HepG2 (cell line): ENCODE data around the gene MYO1C. TPM values are rescaled to one million over a fixed set of nuclear protein-coding genes. Genes with fewer than 3 reads are reported as not detected.

Experiments used
- BRCA1 ChIP-seq: sonication (generic); formaldehyde crosslinking; IDR thresholded peaks from 2 replicates; pipeline ENCODE4 v1.4.0; 2020; ENCODE audit warnings: missing genetic modification reagents
- DNMT1 ChIP-seq: sonication (generic); formaldehyde crosslinking; IDR thresholded peaks from 2 replicates; pipeline ENCODE4 v1.5.1; 2020; ENCODE audit warnings: mild to moderate bottlenecking, missing genetic modification reagents
- GABPA ChIP-seq, 2 experiments: IDR thresholded peaks; 2 replicates each; pipeline ENCODE4 v1.6.1; 2011 to 2016; ENCODE audit warnings: low read depth in 2 of 2, low read length in 1 of 2, missing biosample characterization in 1 of 2, missing genetic modification characterization in 1 of 2
- NR3C1 ChIP-seq: sonication (generic); formaldehyde crosslinking; IDR thresholded peaks from 2 replicates; pipeline ENCODE4 v1.4.0; 2020; ENCODE audit warnings: missing genetic modification reagents
- PHF8 ChIP-seq: sonication (generic); formaldehyde crosslinking; IDR thresholded peaks from 2 replicates; pipeline ENCODE4 v1.5.0; 2020; ENCODE audit warnings: missing genetic modification reagents
- POLR2G ChIP-seq: fragments of 200-400 bp; formaldehyde crosslinking; IDR thresholded peaks from 2 replicates; pipeline ENCODE4 v1.6.1; 2018; ENCODE audit warnings: mild to moderate bottlenecking, low read depth, low read length, moderate library complexity
- ZFP36 ChIP-seq: fragments of 150-350 bp; IDR thresholded peaks from 2 replicates; pipeline ENCODE4 v1.6.1; 2018; ENCODE audit warnings: borderline replicate concordance, low read length, low read depth; ENCODE audit not compliant: partially characterized antibody
- ZFP36L1 ChIP-seq: sonication (generic); formaldehyde crosslinking; IDR thresholded peaks from 2 replicates; pipeline ENCODE4 v1.8.0; 2022; ENCODE audit warnings: mild to moderate bottlenecking, missing genetic modification reagents, moderate library complexity
- ZNF326 ChIP-seq: sonication (generic); formaldehyde crosslinking; IDR thresholded peaks from 2 replicates; pipeline ENCODE4 v1.4.0; 2020; ENCODE audit warnings: missing genetic modification reagents, borderline replicate concordance
- ZNF354B ChIP-seq: sonication (generic); formaldehyde crosslinking; IDR thresholded peaks from 2 replicates; pipeline ENCODE4 v1.8.0; 2022; ENCODE audit warnings: mild to moderate bottlenecking, missing genetic modification reagents
- ZNF484 ChIP-seq: sonication (generic); formaldehyde crosslinking; IDR thresholded peaks from 2 replicates; pipeline ENCODE4 v1.5.1; 2020; ENCODE audit warnings: mild to moderate bottlenecking, low read depth, missing genetic modification reagents, borderline replicate concordance
- ZNF788 ChIP-seq: sonication (generic); formaldehyde crosslinking; IDR thresholded peaks from 2 replicates; pipeline ENCODE4 v1.5.0; 2020; ENCODE audit warnings: mild to moderate bottlenecking, missing genetic modification reagents, borderline replicate concordance
- polyA plus RNA-seq, 8 experiments: library from polyadenylated mRNA; depleted of rRNA in 3 of 8; stranded (reverse) in 7 of 8; unstranded in 1 of 8; fragments of >200 nt; fragmentation: Illumina TruSeq in 4 of 8; extraction: Trizol in 4 of 8; gene quantifications; 2 replicates each; pipeline versions ENCODE4 v1.2.1 to v1.2.3, GENCODE V29; 2011 to 2016; ENCODE audit warnings: low read depth in 4 of 8, missing spikeins in 1 of 8, mixed read lengths in 1 of 8; ENCODE audit not compliant: insufficient read depth in 1 of 8
- total RNA-seq, 5 experiments: library from RNA; depleted of rRNA; stranded (reverse); fragments of >200 nt; fragmentation: Illumina TruSeq; extraction: Trizol; gene quantifications; 2 replicates each; pipeline ENCODE4 v1.2.3, GENCODE V29; 2016; ENCODE audit warnings: low read depth in 1 of 5
- TF ChIP-seq, protein P1 (sequence below): sonication (generic); formaldehyde crosslinking; IDR thresholded peaks from 2 replicates; pipeline ENCODE4 v1.9.0; 2021; ENCODE audit warnings: missing genetic modification reagents, borderline replicate concordance
- TF ChIP-seq, protein P2 (sequence below): sonication (generic); formaldehyde crosslinking; IDR thresholded peaks from 2 replicates; pipeline ENCODE4; 2020; ENCODE audit warnings: missing genetic modification reagents, mild to moderate bottlenecking, borderline replicate concordance
- TF ChIP-seq, protein P3 (sequence below): sonication (generic); formaldehyde crosslinking; IDR thresholded peaks from 2 replicates; pipeline ENCODE4 v1.4.0; 2020; ENCODE audit warnings: missing genetic modification reagents
- TF ChIP-seq, protein P4 (sequence below): sonication (generic); formaldehyde crosslinking; IDR thresholded peaks from 2 replicates; pipeline ENCODE4 v1.4.0; 2020; ENCODE audit warnings: low read depth, mild to moderate bottlenecking, missing genetic modification reagents
- TF ChIP-seq, protein P5 (sequence below): sonication (generic); formaldehyde crosslinking; IDR thresholded peaks from 2 replicates; pipeline ENCODE4 v1.8.0; 2022; ENCODE audit warnings: mild to moderate bottlenecking, missing genetic modification reagents
- TF ChIP-seq, protein P6 (sequence below): sonication (generic); formaldehyde crosslinking; IDR thresholded peaks from 2 replicates; pipeline ENCODE4 v1.5.0; 2020; ENCODE audit warnings: mild to moderate bottlenecking, low read depth, missing genetic modification reagents, borderline replicate concordance

The MYO1C gene
- total and polyA plus RNA-seq, 2 of the 13 experiments (the other 11 are each of a cell fraction or from before 2014, with no cell fraction given): 22.7 to 40.8 TPM

DNA sequence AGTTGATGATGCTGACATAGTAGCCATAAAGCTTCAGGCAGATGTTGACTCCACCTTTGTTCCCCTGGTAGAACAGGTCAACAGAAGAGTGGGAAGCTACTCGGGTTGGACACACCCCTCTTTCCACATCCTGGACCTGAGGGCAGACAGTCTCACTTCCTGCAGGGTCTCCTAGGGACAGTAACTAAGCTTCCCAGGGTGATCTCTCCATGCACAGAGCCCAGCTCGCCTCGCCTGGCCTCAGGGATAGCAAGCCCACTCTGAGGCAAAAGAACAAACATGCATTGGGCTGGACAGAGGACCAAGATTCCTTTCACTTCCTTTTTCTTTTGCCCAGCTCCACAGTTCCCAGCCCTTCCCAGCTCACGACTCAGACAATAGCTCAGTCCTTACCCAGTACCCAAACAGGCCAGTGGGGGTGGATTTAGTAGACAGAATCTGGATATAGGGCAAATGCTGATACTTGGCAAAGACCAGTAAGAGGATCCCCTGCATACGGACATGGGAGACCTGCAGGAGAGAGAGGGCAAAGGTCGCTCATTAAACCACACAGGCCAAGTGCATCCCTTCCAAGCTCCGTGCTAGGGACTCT lies 16.9 kb upstream of the MYO1C start (continued):
- TF ChIP-seq, protein P1, sequence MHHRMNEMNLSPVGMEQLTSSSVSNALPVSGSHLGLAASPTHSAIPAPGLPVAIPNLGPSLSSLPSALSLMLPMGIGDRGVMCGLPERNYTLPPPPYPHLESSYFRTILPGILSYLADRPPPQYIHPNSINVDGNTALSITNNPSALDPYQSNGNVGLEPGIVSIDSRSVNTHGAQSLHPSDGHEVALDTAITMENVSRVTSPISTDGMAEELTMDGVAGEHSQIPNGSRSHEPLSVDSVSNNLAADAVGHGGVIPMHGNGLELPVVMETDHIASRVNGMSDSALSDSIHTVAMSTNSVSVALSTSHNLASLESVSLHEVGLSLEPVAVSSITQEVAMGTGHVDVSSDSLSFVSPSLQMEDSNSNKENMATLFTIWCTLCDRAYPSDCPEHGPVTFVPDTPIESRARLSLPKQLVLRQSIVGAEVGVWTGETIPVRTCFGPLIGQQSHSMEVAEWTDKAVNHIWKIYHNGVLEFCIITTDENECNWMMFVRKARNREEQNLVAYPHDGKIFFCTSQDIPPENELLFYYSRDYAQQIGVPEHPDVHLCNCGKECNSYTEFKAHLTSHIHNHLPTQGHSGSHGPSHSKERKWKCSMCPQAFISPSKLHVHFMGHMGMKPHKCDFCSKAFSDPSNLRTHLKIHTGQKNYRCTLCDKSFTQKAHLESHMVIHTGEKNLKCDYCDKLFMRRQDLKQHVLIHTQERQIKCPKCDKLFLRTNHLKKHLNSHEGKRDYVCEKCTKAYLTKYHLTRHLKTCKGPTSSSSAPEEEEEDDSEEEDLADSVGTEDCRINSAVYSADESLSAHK (CRISPR knock-in tag): no peak
- 0 out of 2 replicates have a peak, but pooled peaks have one; percentile 6 for TF ChIP-seq GABPA (IDR thresholded peaks at IDR 0.05; ENCODE audit: low read depth, low read length)
- TF ChIP-seq GABPA (CRISPR knock-in tag; IDR thresholded peaks at IDR 0.05; ENCODE audit: low read depth): peak; percentile 61; the same call in 1 of the 2 replicates
- TF ChIP-seq, protein P2, sequence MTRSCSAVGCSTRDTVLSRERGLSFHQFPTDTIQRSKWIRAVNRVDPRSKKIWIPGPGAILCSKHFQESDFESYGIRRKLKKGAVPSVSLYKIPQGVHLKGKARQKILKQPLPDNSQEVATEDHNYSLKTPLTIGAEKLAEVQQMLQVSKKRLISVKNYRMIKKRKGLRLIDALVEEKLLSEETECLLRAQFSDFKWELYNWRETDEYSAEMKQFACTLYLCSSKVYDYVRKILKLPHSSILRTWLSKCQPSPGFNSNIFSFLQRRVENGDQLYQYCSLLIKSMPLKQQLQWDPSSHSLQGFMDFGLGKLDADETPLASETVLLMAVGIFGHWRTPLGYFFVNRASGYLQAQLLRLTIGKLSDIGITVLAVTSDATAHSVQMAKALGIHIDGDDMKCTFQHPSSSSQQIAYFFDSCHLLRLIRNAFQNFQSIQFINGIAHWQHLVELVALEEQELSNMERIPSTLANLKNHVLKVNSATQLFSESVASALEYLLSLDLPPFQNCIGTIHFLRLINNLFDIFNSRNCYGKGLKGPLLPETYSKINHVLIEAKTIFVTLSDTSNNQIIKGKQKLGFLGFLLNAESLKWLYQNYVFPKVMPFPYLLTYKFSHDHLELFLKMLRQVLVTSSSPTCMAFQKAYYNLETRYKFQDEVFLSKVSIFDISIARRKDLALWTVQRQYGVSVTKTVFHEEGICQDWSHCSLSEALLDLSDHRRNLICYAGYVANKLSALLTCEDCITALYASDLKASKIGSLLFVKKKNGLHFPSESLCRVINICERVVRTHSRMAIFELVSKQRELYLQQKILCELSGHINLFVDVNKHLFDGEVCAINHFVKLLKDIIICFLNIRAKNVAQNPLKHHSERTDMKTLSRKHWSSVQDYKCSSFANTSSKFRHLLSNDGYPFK: no peak
- no peak for TF ChIP-seq BRCA1
- TF ChIP-seq PHF8 (CRISPR knock-in tag): no peak
- TF ChIP-seq NR3C1: no peak
- TF ChIP-seq, protein P3, sequence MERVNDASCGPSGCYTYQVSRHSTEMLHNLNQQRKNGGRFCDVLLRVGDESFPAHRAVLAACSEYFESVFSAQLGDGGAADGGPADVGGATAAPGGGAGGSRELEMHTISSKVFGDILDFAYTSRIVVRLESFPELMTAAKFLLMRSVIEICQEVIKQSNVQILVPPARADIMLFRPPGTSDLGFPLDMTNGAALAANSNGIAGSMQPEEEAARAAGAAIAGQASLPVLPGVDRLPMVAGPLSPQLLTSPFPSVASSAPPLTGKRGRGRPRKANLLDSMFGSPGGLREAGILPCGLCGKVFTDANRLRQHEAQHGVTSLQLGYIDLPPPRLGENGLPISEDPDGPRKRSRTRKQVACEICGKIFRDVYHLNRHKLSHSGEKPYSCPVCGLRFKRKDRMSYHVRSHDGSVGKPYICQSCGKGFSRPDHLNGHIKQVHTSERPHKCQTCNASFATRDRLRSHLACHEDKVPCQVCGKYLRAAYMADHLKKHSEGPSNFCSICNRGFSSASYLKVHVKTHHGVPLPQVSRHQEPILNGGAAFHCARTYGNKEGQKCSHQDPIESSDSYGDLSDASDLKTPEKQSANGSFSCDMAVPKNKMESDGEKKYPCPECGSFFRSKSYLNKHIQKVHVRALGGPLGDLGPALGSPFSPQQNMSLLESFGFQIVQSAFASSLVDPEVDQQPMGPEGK (CRISPR knock-in tag): no peak
- no peak for TF ChIP-seq POLR2G
- TF ChIP-seq, protein P4, sequence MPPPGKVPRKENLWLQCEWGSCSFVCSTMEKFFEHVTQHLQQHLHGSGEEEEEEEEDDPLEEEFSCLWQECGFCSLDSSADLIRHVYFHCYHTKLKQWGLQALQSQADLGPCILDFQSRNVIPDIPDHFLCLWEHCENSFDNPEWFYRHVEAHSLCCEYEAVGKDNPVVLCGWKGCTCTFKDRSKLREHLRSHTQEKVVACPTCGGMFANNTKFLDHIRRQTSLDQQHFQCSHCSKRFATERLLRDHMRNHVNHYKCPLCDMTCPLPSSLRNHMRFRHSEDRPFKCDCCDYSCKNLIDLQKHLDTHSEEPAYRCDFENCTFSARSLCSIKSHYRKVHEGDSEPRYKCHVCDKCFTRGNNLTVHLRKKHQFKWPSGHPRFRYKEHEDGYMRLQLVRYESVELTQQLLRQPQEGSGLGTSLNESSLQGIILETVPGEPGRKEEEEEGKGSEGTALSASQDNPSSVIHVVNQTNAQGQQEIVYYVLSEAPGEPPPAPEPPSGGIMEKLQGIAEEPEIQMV (CRISPR knock-in tag): no peak
- TF ChIP-seq ZNF788 (CRISPR knock-in tag): no peak
- no peak for TF ChIP-seq DNMT1
- TF ChIP-seq ZFP36: no peak
- TF ChIP-seq, protein P5, sequence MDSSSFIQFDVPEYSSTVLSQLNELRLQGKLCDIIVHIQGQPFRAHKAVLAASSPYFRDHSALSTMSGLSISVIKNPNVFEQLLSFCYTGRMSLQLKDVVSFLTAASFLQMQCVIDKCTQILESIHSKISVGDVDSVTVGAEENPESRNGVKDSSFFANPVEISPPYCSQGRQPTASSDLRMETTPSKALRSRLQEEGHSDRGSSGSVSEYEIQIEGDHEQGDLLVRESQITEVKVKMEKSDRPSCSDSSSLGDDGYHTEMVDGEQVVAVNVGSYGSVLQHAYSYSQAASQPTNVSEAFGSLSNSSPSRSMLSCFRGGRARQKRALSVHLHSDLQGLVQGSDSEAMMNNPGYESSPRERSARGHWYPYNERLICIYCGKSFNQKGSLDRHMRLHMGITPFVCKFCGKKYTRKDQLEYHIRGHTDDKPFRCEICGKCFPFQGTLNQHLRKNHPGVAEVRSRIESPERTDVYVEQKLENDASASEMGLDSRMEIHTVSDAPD (CRISPR knock-in tag): no peak
- TF ChIP-seq ZFP36L1 (CRISPR knock-in tag): no peak
- TF ChIP-seq ZNF326 (CRISPR knock-in tag): no peak
- TF ChIP-seq, protein P6, sequence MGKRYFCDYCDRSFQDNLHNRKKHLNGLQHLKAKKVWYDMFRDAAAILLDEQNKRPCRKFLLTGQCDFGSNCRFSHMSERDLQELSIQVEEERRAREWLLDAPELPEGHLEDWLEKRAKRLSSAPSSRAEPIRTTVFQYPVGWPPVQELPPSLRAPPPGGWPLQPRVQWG: no peak
- TF ChIP-seq ZNF484 (CRISPR knock-in tag): no peak
- TF ChIP-seq ZNF354B (CRISPR knock-in tag): no peak
